Activated CD4-positive, alpha-beta T cell treated with anti-CD3 and anti-CD28 coated beads for 48 hours (primary cell): Measurements from ENCODE around the gene CDH23.

Experiments used
- DNase-seq: peaks from one replicate; pipeline ENCODE4 v3.0.0-alpha.2; 2020

Gene CDH23

GRCh38 chr10:71569775-71570588 is 173.3 kb downstream of the CDH23 start:
- peak; percentile 87 for DNase-seq

GRCh38 chr10:71571460-71572175 is 174.9 kb downstream of the CDH23 start:
- no peak for DNase-seq

GRCh38 chr10:71572962-71573361 is 176.2 kb downstream of the CDH23 start:
- no peak for DNase-seq

GRCh38 chr10:71573562-71574518 is 177.1 kb downstream of the CDH23 start:
- no peak for DNase-seq

GRCh38 chr10:71575451-71575850 is 178.7 kb downstream of the CDH23 start:
- no peak for DNase-seq

- DNase-seq: no peak
These were observed 179.4 kb downstream of the CDH23 start for GRCh38 chr10:71575934-71576801.

- DNase-seq: no peak
These were observed 180.1 kb downstream of the CDH23 start for GRCh38 chr10:71576842-71577241.

GRCh38 chr10:71577345-71577744 is 180.6 kb downstream of the CDH23 start:
- no peak for DNase-seq

- no peak for DNase-seq
These were observed 181.3 kb downstream of the CDH23 start for GRCh38 chr10:71578069-71578468.

GRCh38 chr10:71579668-71580067 is 182.9 kb downstream of the CDH23 start:
- no peak for DNase-seq

- DNase-seq: no peak
These were observed 183.7 kb downstream of the CDH23 start for GRCh38 chr10:71580415-71580814.

GRCh38 chr10:71580926-71581325 is 184.2 kb downstream of the CDH23 start:
- no peak for DNase-seq

- DNase-seq: no peak
These were observed 184.7 kb downstream of the CDH23 start for GRCh38 chr10:71581376-71581775.

GRCh38 chr10:71582019-71582418 is 185.3 kb downstream of the CDH23 start:
- DNase-seq: no peak

GRCh38 chr10:71582506-71583475 is 186.1 kb downstream of the CDH23 start:
- DNase-seq: no peak

- DNase-seq: no peak
These were observed 187.7 kb downstream of the CDH23 start for GRCh38 chr10:71584461-71584860.

GRCh38 chr10:71584902-71585563 is 188.3 kb downstream of the CDH23 start:
- DNase-seq: no peak

- DNase-seq: no peak
These were observed 189.0 kb downstream of the CDH23 start for GRCh38 chr10:71585564-71586290.

- no peak for DNase-seq
These were observed 191.3 kb downstream of the CDH23 start for GRCh38 chr10:71587941-71588573.
